IMR-90 (cell line): ENCODE measurements around the gene PAEP. TPM values are rescaled to one million over a fixed set of nuclear protein-coding genes. Genes with fewer than 3 reads are reported as not detected.

Experiments
- ATAC-seq: fragments of 200-7000 bp; cut with Tn5 transposase; 2 replicates; pipeline ENCODE4 v1.9.1; 2020; ENCODE audit warnings: low read depth, mild to moderate bottlenecking, moderate library complexity
- BruUV-seq: library from RNA; stranded (reverse); fragments of 400-500 nt; replicated peaks from 2 replicates; lab custom pipeline; 2021; lab: Mats Ljungman, UMichigan
- CTCF ChIA-PET: fragments of 300-600 bp; formaldehyde crosslinking; extraction: SDS; loops from one replicate; lab custom pipeline; 2021; ENCODE audit warnings: antibody characterized with exemption; lab: Yijun Ruan, JAX
- POLR2A ChIA-PET: fragments of 300-600 bp; sonication (Branson Sonifier 250); formaldehyde crosslinking; loops from one replicate; lab custom pipeline; 2022; ENCODE audit warnings: antibody characterized with exemption; ENCODE audit not compliant: unreplicated experiment; lab: Charles Lee
- DNase-seq: peaks from one replicate; pipeline ENCODE4 v3.0.0; 2013
- H2AFZ ChIP-seq: replicated peaks from 2 replicates; pipeline ENCODE3; 2013; ENCODE audit warnings: low read length, mild to moderate bottlenecking; ENCODE audit not compliant: poor library complexity
- H2AK5ac ChIP-seq: 2 replicates; pipeline ENCODE4 v1.6.1; 2013; ENCODE audit warnings: low read depth, low read length, inconsistent platforms
- H2AK9ac ChIP-seq: replicated peaks from 2 replicates; pipeline ENCODE3; 2013; ENCODE audit warnings: mild to moderate bottlenecking, low read depth, low read length, moderate library complexity; ENCODE audit not compliant: poor library complexity
- H2BK120ac ChIP-seq: 2 replicates; pipeline ENCODE4 v1.6.1; 2013; ENCODE audit warnings: low read depth, low read length, inconsistent platforms
- H2BK15ac ChIP-seq: 3 replicates; pipeline ENCODE4 v1.6.1; 2013; ENCODE audit warnings: low read depth, low read length, inconsistent platforms
- H2BK20ac ChIP-seq: 2 replicates; pipeline ENCODE4 v1.6.1; 2013; ENCODE audit warnings: low read depth, mild to moderate bottlenecking, inconsistent platforms, low read length, moderate library complexity
- H2BK5ac ChIP-seq: 2 replicates; pipeline ENCODE4 v1.6.1; 2013; ENCODE audit warnings: mild to moderate bottlenecking, low read depth, low read length, inconsistent platforms; ENCODE audit not compliant: poor library complexity, severe bottlenecking
- H3K14ac ChIP-seq: replicated peaks from 2 replicates; pipeline ENCODE4 v1.6.1; 2013; ENCODE audit warnings: low read depth, low read length, inconsistent platforms
- H3K18ac ChIP-seq: 2 replicates; pipeline ENCODE4 v1.6.1; 2013; ENCODE audit warnings: low read depth, low read length, control low read depth
- H3K23ac ChIP-seq: 2 replicates; pipeline ENCODE4 v1.6.1; 2013; ENCODE audit warnings: low read depth, low read length, inconsistent platforms
- H3K27ac ChIP-seq: 2 replicates; pipeline ENCODE4 v1.5.1; 2013; ENCODE audit warnings: mild to moderate bottlenecking, control low read depth, low read length; ENCODE audit not compliant: insufficient read depth
- H3K27me3 ChIP-seq: 2 replicates; pipeline ENCODE4 v1.6.1; 2013; ENCODE audit warnings: low read length; ENCODE audit not compliant: control insufficient read depth, insufficient read depth
- H3K36me3 ChIP-seq: 2 replicates; pipeline ENCODE4 v1.6.1; 2013; ENCODE audit warnings: low read length, mixed read lengths; ENCODE audit not compliant: control insufficient read depth, insufficient read depth
- H3K4ac ChIP-seq: 2 replicates; pipeline ENCODE4 v1.6.1; 2013; ENCODE audit warnings: low read depth, low read length, inconsistent platforms
- H3K4me1 ChIP-seq: 2 replicates; pipeline ENCODE4 v1.6.1; 2013; ENCODE audit warnings: low read length, mixed read lengths; ENCODE audit not compliant: control insufficient read depth, insufficient read depth
- H3K4me2 ChIP-seq: 2 replicates; pipeline ENCODE4 v1.6.1; 2013; ENCODE audit warnings: low read depth, mild to moderate bottlenecking, control low read depth, low read length, moderate library complexity
- H3K4me3 ChIP-seq: 2 replicates; pipeline ENCODE4 v1.5.1; 2013; ENCODE audit warnings: low read depth, mild to moderate bottlenecking, control low read depth, low read length, moderate library complexity; ENCODE audit not compliant: insufficient read depth
- H3K56ac ChIP-seq: 2 replicates; pipeline ENCODE4 v1.6.1; 2013; ENCODE audit warnings: low read length, inconsistent platforms; ENCODE audit not compliant: insufficient read depth; ENCODE audit errors: extremely low read depth
- H3K79me1 ChIP-seq, 2 experiments: 2 replicates each; pipeline ENCODE4 v1.6.1; 2013; ENCODE audit warnings: low read length in 2 of 2, inconsistent platforms in 1 of 2, low read depth in 1 of 2
- H3K9ac ChIP-seq: 2 replicates; pipeline ENCODE4 v1.6.1; 2013; ENCODE audit warnings: low read depth, low read length, control low read depth
- H3K9me1 ChIP-seq: 2 replicates; pipeline ENCODE4 v1.6.1; 2013; ENCODE audit warnings: low read length, inconsistent platforms; ENCODE audit not compliant: insufficient read depth
- H3K9me3 ChIP-seq: 2 replicates; pipeline ENCODE4 v1.6.1; 2013; ENCODE audit warnings: low read length; ENCODE audit not compliant: control insufficient read depth, insufficient read depth
- H4K20me1 ChIP-seq: 2 replicates; pipeline ENCODE4 v1.6.1; 2013; ENCODE audit warnings: low read length, inconsistent platforms; ENCODE audit not compliant: insufficient read depth
- H4K5ac ChIP-seq: 2 replicates; pipeline ENCODE4 v1.6.1; 2013; ENCODE audit warnings: mild to moderate bottlenecking, low read depth, low read length, control low read depth
- H4K8ac ChIP-seq, 2 experiments: 2 replicates each; pipeline ENCODE4 v1.6.1; 2013; ENCODE audit warnings: low read depth in 2 of 2, low read length in 2 of 2, control low read depth in 1 of 2, inconsistent platforms in 1 of 2
- H4K91ac ChIP-seq: 2 replicates; pipeline ENCODE4 v1.6.1; 2013; ENCODE audit warnings: low read depth, low read length, inconsistent platforms; ENCODE audit not compliant: insufficient read depth
- CEBPB ChIP-seq: IDR thresholded peaks from 2 replicates; pipeline ENCODE4 v1.6.1; 2012; ENCODE audit warnings: low read depth, low read length, improper control_type of control experiment
- CHD1 ChIP-seq: IDR thresholded peaks from 2 replicates; pipeline ENCODE4 v1.6.1; 2012; ENCODE audit warnings: low read depth, low read length, improper control_type of control experiment
- ELK1 ChIP-seq: fragments of 150-350 bp; IDR thresholded peaks from 2 replicates; pipeline ENCODE4 v1.6.1; 2016; ENCODE audit warnings: low read depth, mild to moderate bottlenecking, low read length, moderate library complexity, borderline replicate concordance
- MAFK ChIP-seq: IDR thresholded peaks from 2 replicates; pipeline ENCODE4 v1.6.1; 2012; ENCODE audit warnings: low read depth, low read length, improper control_type of control experiment
- NFE2L2 ChIP-seq: fragments of 150-350 bp; IDR thresholded peaks from 2 replicates; pipeline ENCODE4 v1.6.1; 2016; ENCODE audit warnings: low read depth, mild to moderate bottlenecking, low read length
- RFX5 ChIP-seq: IDR thresholded peaks from 2 replicates; pipeline ENCODE4 v1.8.0; 2012; ENCODE audit warnings: low read depth, mild to moderate bottlenecking, low read length, moderate library complexity
- USF2 ChIP-seq: fragments of 150-350 bp; IDR thresholded peaks from 2 replicates; pipeline ENCODE4 v1.6.1; 2017; ENCODE audit warnings: mild to moderate bottlenecking, antibody characterized with exemption, low read length, low read depth
- WGBS, 2 experiments: methylation state at CpG; one replicate each; pipeline versions ENCODE4 v1.1.5 to v1.1.7; 2013; ENCODE audit warnings: missing lambda C conversion rate in 2 of 2; ENCODE audit not compliant: insufficient read length in 1 of 2; ENCODE audit errors: extremely low coverage in 2 of 2; 5-methylcytosine and 5-hydroxymethylcytosine counted together
- dilution Hi-C: fragments of 300-500 bp; cut with HindIII; formaldehyde crosslinking; loops from one replicate; pipeline ENCODE4 v1.14.3; 2018; ENCODE audit warnings: low sequenced_read_pairs; ENCODE audit not compliant: unreplicated experiment
- in situ Hi-C: fragments of 300-500 bp; cut with MboI; formaldehyde crosslinking; loops from 3 replicates; pipeline ENCODE4 v1.14.3; 2019; ENCODE audit warnings: low sequenced_read_pairs, inconsistent platforms, mixed read lengths
- intact Hi-C: fragments of 100-400 bp; cut with micrococcal nuclease; formaldehyde crosslinking; loops from 2 replicates; pipeline ENCODE4 v1.10.0; 2022
- polyA plus RNA-seq, 3 experiments: library from polyadenylated mRNA; depleted of rRNA; stranded (reverse); fragments of >200 nt; gene quantifications; 2 replicates each; pipeline ENCODE4 v1.2.3, GENCODE V29; 2012; ENCODE audit warnings: low replicate concordance in 1 of 3
- total RNA-seq: library from RNA; depleted of rRNA; stranded (reverse); fragments of >200 nt; gene quantifications from 2 replicates; pipeline ENCODE4 v1.2.3, GENCODE V29; 2012

PAEP gene
- total and polyA plus RNA-seq, 2 of the 4 experiments (the other 2 are of a cell fraction) = not detected

GRCh38 chr9:135608294-135608998, 46.9 kb downstream of the PAEP start:
- POLR2A ChIA-PET = no interaction called here
- Histone ChIP-seq H3K9me1 (no peaks in the 10 kb centered on the region), H2AK5ac (no peak overlapping the region), H2BK120ac (no peak overlapping the region), H3K9ac (no peak overlapping the region), H3K4me2 (no peak overlapping the region), H2BK20ac (no peak overlapping the region), H3K9me3 (no peaks in the 10 kb centered on the region), H2AK9ac (no peak overlapping the region), H3K18ac (no peak overlapping the region), H4K5ac (no peak overlapping the region), H3K27ac (no peak overlapping the region), H4K8ac (no peak overlapping the region), H3K36me3 (no peaks in the 10 kb centered on the region), H2AFZ (no peak overlapping the region), H3K4me1 (no peaks in the 10 kb centered on the region), H4K91ac (no peak overlapping the region), H3K56ac (no peak overlapping the region), H3K14ac (no peak overlapping the region), H3K27me3 (no peaks in the 10 kb centered on the region; the same call in 1 of the 2 replicates), H2BK5ac (no peak overlapping the region), H4K20me1 (no peaks in the 10 kb centered on the region), H3K23ac (no peak overlapping the region), H3K4ac (no peak overlapping the region), H2BK15ac (no peak overlapping the region), H3K79me1 (no peaks in the 10 kb centered on the region), H3K4me3 (no peak overlapping the region)
- intact Hi-C loops (loop anchor here (10.0 kb wide), 1 partner anchor 186 kb away; no protein-coding TSS in a partner anchor), in situ Hi-C loops (loop anchor here (25.0 kb wide), 1 partner anchor 329 kb away; no protein-coding TSS in a partner anchor), dilution Hi-C loops (no loop called here)
- ATAC-seq (no peak), DNase-seq (no peak)
- no peak for TF ChIP-seq MAFK
- no peak for TF ChIP-seq USF2
- TF ChIP-seq ELK1 = no peak
- no peak for TF ChIP-seq RFX5
- TF ChIP-seq CHD1 = no peak
- no peak for TF ChIP-seq NFE2L2
- TF ChIP-seq CEBPB = no peak
- CTCF ChIA-PET = no interaction called here
- BruUV-seq = no TSS peak
- WGBS, 2 experiments = 61% methylated on average over 7 of the region's 22 CpGs; no CpG with 5 or more reads in 1 of the 2 experiments
